ENCODE results near the gene HIPK4.
"Not testable (repeated sequence)": the region's sequence is repeated elsewhere in the genome, so short reads cannot be mapped to it uniquely, and the experiment has no call there.

HIPK4 gene

DNA sequence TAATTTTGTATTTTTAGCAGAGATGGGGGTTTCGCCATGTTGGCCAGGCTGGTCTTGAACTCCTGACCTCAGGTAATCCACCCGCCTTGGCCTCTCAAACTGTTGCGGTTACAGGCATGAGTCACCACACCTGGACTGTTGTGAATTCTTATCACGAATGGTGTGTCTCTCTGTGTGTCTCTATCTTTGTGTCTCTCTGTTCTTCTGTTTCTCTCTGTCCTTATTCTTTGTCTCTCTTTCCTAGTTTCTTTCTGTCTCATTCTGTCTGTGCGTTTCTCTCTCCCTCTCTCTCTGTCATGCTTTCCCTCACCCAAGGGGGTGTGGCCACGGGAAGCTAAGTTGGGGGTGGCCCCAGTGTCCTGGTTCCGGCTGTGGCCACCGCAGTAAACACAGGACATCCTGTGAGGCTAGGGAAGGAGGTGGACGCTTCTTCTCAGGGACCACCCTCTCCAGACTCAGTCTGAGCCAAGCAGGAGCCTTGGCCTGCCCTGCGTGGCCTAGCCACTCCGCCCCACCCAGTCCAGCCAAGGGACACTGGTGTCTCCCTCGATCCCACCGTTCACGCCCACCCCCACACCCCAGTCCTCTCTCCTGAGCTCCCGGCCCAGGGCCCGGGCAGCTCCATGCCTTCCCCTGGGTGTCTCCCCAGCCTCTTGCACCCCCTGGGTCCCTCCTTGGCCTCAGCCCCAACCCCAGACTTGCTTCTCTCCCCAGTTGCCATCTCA is 27.1 kb upstream of the HIPK4 start:
- DNase-seq (ENCODE audit: low spot score) = no peak

DNA sequence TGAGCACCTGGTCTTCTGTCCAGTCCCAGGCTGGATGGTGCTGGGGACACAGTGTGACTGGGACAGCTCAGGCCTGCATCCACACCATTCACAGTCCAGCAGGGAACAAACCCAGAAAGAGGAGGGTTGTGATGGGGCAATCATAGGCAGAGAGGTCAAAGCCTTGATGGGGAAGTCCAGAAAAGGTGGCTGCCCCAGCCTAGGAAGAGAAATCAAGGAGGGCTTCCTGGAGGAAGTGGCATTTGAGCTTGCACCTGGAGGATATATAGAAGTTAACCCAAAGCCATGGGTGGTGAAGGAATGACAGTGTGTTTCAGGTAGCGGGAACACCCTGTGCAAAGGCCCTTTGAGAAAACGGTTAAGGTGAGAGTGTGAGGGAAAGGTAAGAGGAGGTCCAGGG is 25.8 kb upstream of the HIPK4 start:
- no peak for DNase-seq (ENCODE audit: low spot score)

DNA sequence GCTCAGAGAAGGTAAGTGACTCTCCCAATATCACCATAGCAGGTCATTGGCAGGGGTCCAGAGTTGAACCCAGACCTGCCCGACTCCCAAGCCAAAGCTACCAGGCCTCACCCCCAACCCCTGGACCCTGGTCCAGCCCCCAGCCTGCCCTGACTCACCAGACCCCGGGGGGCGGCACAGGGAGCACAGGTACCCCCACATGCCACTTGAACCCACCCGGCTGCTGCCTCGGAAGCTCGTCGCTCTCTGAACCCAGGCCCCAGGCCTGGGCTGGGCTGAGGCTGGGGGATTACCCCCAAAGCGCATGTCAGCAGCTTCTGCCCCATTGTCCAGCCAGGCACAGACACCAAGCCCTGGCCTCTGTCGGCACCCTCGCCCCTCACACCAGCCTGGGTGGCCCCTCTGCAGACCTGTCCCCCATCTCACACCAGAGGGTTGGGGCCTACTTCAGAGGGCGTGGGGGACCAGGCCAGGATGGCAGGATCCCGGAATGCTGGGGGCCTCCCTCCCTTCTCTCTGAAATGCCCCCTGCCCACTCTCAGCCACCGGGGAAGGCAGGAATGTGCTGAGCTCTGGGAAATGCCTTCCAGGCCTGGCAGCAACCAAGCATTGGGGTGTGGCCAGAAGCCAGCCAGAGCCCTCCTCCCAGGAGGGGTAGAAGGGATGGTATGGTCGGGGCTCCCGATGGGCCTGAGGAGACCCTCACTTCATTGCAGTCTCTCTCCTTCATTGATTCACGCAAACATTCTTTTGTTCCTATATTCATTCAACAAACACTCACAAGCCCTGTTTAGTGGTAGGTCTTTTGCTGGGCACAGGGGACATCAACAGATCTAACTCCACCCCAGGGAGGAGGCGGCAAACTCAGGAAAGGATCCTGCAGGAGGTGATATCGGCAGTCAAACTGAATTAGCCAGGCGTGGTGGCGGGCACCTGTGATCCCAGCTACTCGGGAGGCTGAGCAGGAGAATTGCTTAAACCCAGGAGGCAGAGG is 24.9 kb upstream of the HIPK4 start:
- no peak for DNase-seq (ENCODE audit: low spot score)

DNA sequence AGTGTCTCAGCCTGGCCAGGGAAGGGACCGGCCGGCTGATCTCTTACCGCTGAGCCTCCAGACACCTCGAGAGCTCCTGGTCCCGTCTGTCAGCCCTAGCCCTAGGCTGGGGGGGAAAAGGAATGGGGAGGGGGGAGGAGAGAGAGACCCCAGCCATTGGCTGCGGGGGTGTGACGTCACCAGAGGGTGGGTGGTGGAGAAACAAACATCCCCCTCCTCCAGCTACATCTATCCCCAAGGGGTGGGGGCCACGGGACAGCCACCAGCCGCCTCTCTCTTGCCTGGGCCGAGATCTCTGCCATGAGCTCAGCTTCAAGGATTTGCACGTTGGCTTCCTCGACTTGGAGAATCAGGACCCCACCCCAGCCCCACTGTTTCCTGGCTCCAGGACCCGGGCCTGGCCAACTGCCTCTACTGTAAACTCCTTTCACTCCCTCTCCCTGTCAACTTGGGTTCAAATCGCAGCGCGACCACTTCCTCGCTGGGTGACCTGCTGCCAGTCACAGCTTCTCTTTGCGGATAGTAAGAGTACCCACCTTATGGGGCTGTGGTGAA is 23.4 kb upstream of the HIPK4 start, which contains the start of gene PRX:
TSS of gene PRX (minus strand) at position 88 of the 555 bp plus-strand sequence. CDS start 5,446 bp downstream, outside the sequence.
- DNase-seq (ENCODE audit: low spot score) = peak; percentile 51

DNA sequence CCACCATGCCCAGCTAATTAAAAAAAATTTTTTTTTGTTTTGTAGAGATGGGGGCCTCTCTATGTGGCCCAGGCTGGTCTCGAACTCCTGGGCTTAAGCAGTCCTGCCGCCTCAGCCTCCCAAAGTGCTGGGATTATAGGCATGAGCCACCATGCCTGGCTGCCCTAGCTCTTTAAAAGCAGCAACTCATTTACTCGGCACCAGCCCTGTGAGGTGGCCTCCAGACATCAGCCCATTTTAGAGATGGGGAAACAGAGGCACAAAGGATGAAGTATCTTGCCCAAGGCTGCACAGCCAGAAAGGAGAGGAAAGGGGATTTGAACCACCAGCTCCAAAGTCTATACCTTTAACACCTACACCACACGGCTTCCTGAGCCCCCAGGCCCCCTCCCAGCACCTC is 22.9 kb upstream of the HIPK4 start:
- no peak for DNase-seq (ENCODE audit: low spot score)

DNA sequence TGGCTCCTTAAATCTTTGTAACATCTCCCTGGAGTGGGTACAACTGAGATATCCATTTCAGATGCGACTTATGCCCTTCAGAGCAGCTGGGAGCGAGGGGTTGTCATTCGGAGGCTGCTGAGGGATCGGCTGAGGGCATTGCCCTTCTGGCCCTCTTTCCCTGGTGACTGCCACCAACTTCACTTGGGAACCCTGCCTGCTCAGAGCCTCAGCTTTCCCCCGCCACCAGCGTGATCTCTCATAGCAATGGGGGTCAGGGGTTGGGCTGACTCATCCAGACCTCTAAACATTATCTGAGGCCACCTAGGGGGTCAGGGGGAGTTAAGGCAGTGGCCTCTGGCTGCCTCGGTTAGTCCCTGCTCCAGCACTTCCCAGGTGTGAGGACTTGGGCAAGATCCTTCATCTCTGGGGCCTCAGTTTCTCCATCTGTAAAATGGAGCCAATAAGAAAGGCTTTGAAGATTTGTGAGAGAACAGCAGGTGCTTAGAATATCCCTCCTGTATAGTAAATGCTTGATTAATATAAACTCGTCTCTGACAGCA is 22.0 kb upstream of the HIPK4 start:
- DNase-seq (ENCODE audit: low spot score) = no peak

DNA sequence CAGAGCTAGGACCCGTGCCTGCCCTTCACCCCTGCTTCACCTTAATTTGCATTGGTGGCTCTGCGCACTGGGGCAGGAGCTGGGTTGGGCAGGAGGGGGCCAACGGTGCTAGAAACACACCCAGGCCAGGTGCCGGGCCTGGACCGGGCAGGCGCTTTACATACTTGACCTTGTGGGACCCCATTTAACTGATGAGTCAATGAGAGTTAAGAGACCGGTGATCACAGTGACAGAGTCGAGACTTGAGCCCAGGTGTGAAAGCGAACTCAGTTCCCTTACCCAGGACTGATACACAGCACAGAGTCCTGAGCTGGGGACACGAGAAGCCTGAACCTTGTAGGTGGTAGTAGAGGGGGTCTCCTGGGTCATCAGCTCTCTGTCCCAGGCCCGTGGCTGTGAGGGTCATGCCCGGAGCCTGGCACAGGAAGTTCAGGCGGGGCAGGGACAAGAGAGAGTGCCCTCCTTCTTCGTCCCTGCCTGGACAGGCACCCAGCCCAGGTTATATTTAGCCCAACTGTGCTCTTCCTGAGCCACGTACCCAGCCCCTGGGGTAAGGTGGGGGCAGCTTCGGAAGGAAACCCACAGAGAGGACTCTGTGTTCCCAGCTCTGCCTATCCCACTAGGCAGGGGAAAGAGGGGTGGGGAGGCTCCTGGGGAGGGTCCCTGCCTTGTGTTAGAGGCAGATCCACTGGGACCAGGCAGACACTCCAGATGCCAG is 21.3 kb upstream of the HIPK4 start:
- no peak for DNase-seq (ENCODE audit: low spot score)

DNA sequence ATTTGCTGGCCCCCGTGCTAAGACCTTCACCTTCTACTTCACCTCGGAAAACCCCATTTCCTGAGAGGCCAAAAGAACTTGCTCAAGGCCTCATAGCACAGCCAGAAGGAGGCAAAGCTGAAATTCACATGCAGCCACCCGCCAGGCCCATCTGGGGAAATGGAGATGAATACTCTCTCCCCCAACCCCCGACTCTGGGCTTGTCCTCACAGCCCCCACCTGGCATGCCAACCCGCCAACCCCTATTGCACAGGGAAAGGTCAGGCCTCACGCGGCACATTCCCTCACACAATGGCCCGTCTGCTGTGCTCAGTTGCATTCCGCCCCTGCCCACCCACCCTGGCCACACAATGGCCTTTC is 20.0 kb upstream of the HIPK4 start:
- DNase-seq (ENCODE audit: low spot score) = no peak

DNA sequence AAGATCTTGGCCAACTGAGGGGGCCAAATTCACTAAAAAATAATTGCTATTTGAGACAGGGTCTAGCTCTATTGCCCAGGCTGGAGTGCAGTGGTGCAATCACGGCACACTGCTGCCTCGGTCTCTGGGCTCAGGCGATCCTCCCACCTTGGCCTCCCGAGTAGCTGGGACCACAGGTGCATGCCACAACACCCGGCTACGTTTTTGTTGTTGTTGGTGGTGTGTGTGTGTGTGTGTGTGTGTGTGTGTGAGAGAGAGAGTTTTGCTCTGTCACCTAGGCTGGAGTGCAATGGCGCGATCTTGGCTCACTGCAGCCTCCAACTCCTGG is 18.6 kb upstream of the HIPK4 start:
- DNase-seq (ENCODE audit: low spot score) = not testable (repeated sequence)

DNA sequence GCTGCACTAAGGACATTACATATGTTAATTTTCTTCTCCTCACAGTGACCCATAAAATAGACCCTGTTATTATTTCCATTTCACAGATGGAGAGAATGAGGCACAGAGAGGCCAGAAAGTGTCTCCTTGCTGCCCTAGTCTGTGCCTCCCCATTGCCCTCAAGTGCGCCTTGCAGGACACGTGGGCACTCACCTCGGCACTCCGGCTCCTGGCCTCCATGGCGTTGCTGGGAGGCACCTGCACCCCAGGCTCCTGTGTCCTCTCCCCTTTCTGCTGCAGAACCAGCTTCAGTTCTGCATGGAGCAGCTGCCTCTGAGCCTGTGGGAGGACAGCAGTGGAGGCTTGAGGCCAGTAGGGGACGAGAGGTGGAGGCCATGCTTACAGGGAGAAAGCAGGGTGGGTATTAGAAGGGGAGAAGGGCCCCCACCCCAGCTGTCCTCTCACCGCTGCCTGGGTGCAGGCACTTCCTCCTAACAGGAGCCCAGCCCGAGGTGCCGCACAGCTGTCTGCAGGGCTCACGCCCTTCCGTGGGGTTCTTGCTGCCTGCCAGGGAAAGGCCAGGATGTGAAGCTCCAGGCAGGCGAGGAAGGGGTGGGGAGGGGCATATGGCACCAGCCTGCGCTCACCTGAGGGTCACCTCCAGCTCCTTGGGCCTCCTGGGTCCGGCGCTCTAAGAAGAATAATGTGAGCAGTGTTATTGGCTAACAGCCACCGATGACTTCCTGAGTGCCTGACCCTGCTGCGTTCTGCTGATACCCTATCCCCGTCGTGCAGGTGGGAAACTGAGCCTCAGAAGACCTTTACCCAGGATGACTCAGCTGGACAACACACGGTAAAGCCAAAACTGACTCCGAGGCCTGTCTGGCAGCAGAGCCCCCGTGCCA is 18.0 kb upstream of the HIPK4 start:
- no peak for DNase-seq (ENCODE audit: low spot score)

DNA sequence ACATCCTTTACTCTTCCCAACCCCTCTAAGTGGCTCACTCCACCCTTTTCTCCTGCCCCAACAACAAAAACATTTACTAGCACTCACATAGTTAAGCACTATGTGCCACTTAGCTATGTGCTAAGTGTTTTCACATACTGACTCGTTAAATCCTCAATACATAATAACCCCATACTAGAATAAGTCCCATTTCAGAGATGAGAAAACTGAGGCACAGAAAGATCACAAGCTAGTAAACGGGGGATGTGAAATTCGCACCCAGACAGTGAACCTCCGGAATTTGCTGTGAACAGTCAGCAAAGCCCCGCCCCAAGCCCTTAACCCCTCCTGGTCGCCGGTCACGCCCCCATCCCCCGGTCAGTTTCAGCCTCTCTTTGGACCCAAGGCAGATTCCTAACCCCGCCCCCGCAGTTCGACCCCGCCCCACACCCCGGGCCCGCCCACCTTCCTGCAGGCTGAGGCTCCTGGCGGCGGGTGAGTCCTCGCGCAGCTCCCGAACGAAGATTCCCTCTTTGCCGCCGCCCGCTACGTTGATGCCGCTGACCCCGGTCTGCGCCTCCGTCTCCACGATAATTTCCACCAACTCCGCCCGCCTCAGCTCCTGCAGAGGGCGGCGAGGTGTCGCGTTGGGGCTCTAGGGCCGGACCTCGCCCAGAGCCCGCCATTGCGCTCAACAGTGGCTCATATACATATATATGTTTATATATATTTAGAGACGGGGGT is 13.4 kb upstream of the HIPK4 start:
- DNase-seq (ENCODE audit: low spot score) = peak; percentile 78

DNA sequence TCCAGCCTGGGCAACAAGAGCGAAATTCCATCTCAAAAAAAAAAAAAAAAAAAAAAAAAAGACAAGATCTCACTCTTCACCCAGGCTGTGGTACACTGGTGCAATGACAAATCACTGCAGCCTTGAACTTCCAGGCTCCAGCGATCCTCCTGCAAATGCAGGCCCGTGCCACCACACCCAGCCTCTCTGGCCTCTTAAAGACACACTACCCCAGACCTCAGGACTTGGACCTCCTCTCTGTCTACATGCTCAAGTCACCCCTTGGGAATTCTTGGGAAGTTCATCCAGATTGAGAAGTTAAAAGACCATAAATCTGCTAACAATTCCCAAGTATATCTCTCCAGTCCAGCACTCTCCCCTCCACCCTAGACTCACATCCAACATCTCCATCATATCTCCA is 10.6 kb upstream of the HIPK4 start:
- DNase-seq (ENCODE audit: low spot score) = no peak

DNA sequence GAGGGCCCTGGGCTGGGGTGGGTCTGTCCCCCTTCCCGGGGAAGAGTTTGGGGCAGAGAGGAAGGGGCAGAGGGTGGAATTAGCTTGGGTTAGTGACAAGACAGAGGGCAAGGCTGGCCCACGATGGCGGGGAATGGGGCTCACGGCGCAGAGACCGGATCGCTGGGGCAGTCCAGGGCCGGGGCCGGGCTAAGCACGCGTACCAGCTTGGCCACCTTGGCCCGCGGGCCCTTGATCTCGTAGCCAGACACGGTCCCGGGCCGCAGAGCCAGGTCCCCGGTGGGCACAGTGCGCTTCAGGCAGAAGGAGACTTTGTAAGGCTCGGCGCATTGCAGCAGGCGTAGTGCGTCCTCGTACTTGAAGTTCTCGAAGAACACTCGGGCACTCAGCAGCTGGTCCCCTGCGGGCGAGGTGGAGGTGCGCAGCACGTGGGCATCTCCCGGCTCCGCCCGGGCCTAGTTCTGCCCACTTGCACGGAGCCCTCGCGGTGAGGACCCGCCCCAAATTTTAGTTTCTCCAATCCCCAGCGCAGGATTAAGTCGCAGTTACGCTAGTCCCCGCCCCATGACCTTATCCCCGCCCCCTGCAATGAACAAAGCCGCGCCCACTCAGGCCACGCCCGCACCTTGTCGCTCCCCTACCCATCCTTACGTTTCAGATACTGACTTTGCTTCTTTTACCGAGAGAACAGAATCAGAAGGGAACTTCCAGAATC is 8.6 kb upstream of the HIPK4 start:
- peak; percentile 65 for DNase-seq (ENCODE audit: low spot score)

DNA sequence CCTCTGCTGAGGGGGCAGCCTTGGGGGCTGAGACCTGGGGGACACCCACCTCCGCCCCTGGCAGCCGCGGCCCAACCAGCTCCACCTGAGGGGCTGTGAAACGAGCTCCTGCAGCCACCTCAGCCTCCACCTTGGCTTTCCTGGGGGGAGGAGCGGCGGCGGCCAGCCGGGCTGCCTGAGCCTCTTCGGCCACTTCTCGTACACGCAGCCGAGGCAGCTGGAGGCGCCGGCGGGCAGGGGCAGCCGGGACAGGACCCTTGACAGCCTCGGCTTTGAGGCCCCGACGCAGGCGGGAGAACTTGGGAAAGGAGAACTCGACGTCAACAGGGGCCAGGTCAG is 7.6 kb upstream of the HIPK4 start:
- no peak for DNase-seq (ENCODE audit: low spot score)

DNA sequence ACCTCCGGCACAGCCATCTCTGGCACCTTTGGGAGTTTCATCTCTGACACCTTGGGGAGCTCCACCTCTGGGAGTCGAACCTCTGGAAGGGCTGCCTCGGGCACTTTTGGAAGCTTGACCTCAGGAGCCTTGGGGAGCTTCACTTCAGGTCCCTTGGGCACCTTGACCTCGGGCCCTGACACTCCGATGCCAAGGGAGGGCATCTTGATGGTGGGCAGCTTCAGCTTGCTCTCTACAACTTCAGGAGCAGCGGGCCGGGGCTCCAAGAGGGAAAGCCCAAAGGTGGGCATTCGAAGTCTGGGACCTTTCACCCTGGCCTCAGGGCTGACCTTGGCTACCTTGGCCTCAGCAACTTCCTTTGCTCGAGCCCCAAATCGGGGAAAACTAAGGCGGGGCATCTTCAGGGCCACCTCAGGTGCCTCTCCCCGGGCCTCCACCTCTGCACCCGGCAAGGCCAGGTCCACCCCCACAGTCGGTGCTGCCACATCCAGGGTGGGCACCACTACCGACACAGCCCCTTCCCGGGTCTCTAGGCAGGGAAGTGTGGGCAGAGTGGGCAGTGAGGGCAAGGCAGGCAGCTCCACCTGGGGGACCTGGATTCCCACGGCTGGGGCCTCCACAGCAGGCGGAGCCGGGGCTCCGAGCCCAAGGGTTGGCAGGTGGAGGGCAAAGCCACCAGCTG is 7.0 kb upstream of the HIPK4 start:
- DNase-seq (ENCODE audit: low spot score) = no peak

DNA sequence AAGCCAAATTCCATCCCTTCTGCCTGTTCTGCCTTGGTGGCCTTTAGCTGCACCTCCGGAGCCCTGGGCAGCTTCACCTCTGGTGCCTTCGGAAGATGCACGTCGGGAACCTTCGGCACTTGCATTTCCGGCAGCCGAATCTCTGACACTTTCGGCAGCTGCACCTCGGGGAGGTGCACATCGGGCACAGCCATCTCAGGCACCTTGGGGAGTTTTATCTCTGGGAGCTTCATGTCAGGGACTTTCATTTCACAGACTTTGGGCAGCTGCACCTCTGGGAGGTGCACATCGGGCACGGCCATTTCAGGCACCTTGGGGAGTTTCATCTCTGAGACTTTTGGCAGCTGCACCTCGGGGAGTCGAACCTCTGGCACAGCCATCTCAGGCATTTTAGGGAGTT is 6.0 kb upstream of the HIPK4 start:
- DNase-seq (ENCODE audit: low spot score) = no peak

DNA sequence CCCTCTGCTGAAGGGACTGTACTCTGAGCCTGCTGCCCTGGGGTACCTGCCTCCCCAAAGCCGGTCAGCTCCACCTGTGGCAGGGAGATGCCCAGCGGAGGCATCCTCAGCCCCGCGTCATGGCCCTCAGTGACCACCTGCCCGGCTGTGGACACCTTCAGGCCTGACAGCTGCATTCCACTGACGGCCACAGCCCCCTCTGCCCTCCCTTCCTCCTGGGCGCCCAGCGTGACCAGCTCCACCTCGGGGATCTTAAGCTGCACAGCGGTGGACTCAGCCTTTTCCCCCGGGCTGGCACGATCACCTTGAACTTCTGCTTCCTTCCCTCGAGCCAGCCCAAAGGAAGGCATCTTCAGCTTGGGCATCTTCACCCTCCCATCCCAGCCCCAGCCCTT is 4.8 kb upstream of the HIPK4 start:
- DNase-seq (ENCODE audit: low spot score) = no peak

DNA sequence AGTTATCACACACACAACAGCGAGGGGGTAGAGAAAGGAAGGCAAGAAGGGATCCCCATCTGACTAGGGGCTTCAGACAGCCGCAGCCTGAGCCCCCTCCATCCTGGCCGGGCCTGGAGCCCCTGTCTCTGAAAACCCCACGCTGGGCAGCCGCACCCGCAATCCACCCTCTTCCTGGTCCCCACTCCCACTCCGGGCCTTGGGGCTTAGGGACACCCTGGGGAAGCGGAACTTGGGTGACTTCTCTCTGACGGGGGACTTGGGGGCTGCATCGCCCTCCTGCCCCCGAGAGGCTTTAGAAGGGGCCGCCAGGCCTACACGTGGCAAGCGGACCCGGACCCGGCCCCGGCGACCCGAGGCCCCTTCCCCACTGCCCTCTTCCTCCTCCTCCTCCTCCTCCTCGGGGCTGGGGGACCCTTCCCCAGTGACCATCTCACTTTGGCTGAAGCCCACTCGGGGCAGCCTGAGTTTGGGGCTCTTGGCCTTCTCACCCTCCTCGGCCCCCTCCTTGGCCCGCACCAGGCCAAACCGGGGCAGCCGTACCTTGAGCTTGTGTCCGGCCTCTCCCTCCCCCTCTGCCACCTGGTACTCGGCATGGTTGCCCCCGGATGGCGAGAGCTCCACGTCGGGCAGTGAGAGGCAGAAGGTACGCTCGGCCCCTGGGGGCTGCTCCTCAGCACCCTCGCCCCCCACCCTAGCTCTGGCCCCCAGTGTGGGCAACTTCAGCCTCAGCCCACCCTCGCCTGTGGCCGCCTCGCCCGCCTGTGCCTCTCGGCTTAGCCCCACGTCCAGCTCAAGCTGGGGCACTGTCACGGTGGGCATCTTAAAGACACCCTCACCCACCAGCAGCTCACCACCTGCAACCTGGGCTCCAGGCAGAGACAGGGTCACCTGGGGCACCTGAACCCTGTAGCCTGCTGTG is 4.2 kb upstream of the HIPK4 start:
- DNase-seq (ENCODE audit: low spot score) = no peak

Data from SK-N-DZ (cell line).